RWPE1 (cell line): ENCODE data around the gene NOLC1.

ENCODE experiments used
- CTCF ChIA-PET: fragments of 350-600 bp; sonication (Branson Sonifier 250); formaldehyde crosslinking; extraction: SDS; loops from one replicate; lab custom pipeline; 2021; lab: Yijun Ruan, JAX
- POLR2A ChIA-PET: fragments of 400-600 bp; formaldehyde crosslinking; extraction: SDS; loops from one replicate; lab custom pipeline; 2020; ENCODE audit warnings: antibody characterized with exemption; ENCODE audit not compliant: low non-redundant PET; lab: Yijun Ruan, JAX
- DNase-seq: peaks from one replicate; pipeline ENCODE4 v3.0.0; 2012; ENCODE audit warnings: low spot score
- H3K27ac ChIP-seq: fragments of 450-650 bp; 2 replicates; pipeline ENCODE4 v1.5.1; 2017
- CTCF ChIP-seq: fragments of 450-650 bp; conservative IDR thresholded peaks from 2 replicates; pipeline ENCODE4 v1.5.1; 2017; ENCODE audit warnings: low read depth, mild to moderate bottlenecking

Gene NOLC1

GRCh38 chr10:102120991-102121738 lies 31.0 kb upstream of the NOLC1 start:
- H3K27ac ChIP-seq: peak overlapping the region; percentile 94
- CTCF ChIA-PET: no interaction called here
- POLR2A ChIA-PET: no interaction called here
- TF ChIP-seq CTCF: no peak
- no peak for DNase-seq

GRCh38 chr10:102121739-102122372 lies 30.3 kb upstream of the NOLC1 start:
- CTCF ChIA-PET: no interaction called here
- H3K27ac ChIP-seq: peak overlapping the region; percentile 94
- no peak for DNase-seq
- TF ChIP-seq CTCF: no peak
- POLR2A ChIA-PET: interaction anchor here (0.6 to 0.7 kb wide), 2 partner anchors 293 to 308 kb away, joined by 4 to 6 read pairs; no protein-coding TSS in a partner anchor

GRCh38 chr10:102122450-102122849 lies 29.7 kb upstream of the NOLC1 start:
- TF ChIP-seq CTCF: no peak

GRCh38 chr10:102123223-102123622 lies 29.0 kb upstream of the NOLC1 start:
- DNase-seq: no peak
- ChIA-PET POLR2A (interaction anchor here (0.8 kb wide), 1 partner anchor 8 kb away, joined by 4 read pairs; no protein-coding TSS in a partner anchor), CTCF (interaction anchor here (1.0 kb wide), 1 partner anchor 8 kb away, joined by 3 read pairs; no protein-coding TSS in a partner anchor)
- TF ChIP-seq CTCF: no peak
- H3K27ac ChIP-seq: peak overlapping the region; percentile 30; the same call in 1 of the 2 replicates

More at GRCh38 chr10:102122450-102122849, 29.7 kb upstream of the NOLC1 start:
- ChIA-PET POLR2A (interaction anchor here (0.6 to 0.7 kb wide), 2 partner anchors 293 to 307 kb away, joined by 4 to 6 read pairs; no protein-coding TSS in a partner anchor), CTCF (interaction anchor here (1.0 kb wide), 1 partner anchor 9 kb away, joined by 3 read pairs; no protein-coding TSS in a partner anchor)
- DNase-seq: no peak
- H3K27ac ChIP-seq: no peak overlapping the region

- ChIA-PET POLR2A (no interaction called here), CTCF (interaction anchor here (0.5 to 1.1 kb wide), 4 partner anchors 9 to 578 kb away, joined by 3 to 5 read pairs (median 4); no protein-coding TSS in a partner anchor)
- TF ChIP-seq CTCF: no peak
- no peak for DNase-seq
- H3K27ac ChIP-seq: peak overlapping the region; percentile 63
Measured at GRCh38 chr10:102131286-102132170, 20.7 kb upstream of the NOLC1 start.
